Activated naive CD4-positive, alpha-beta T cell treated with anti-CD3 and anti-CD28 coated beads for 36 hours (primary cell): Measurements from ENCODE around the gene ODC1. TPM values are rescaled to one million over a fixed set of nuclear protein-coding genes. Genes with fewer than 3 reads are reported as not detected.

ENCODE experiments used
- CTCF ChIA-PET: fragments of 350-600 bp; sonication (Branson Sonifier 250); formaldehyde crosslinking; loops from one replicate; lab custom pipeline; 2021; ENCODE audit warnings: antibody characterized with exemption; lab: Charles Lee
- DNase-seq: peaks from one replicate; pipeline ENCODE4 v3.0.0-alpha.2; 2020
- H3K27ac Mint-ChIP-seq: one replicate; pipeline ENCODE4 v1.8.0; 2021; ENCODE audit warnings: mild to moderate bottlenecking, mixed read lengths
- H3K27me3 Mint-ChIP-seq: one replicate; pipeline ENCODE4 v1.8.0; 2021; ENCODE audit warnings: low read depth, mixed read lengths
- H3K36me3 Mint-ChIP-seq: one replicate; pipeline ENCODE4 v1.8.0; 2021; ENCODE audit warnings: low read depth, mixed read lengths
- H3K4me1 Mint-ChIP-seq: one replicate; pipeline ENCODE4 v1.8.0; 2021; ENCODE audit warnings: low read depth, mixed read lengths
- H3K4me3 Mint-ChIP-seq: one replicate; pipeline ENCODE4 v1.8.0; 2021; ENCODE audit warnings: mild to moderate bottlenecking, moderate library complexity, mixed read lengths
- H3K9me3 Mint-ChIP-seq: one replicate; pipeline ENCODE4 v1.8.0; 2021; ENCODE audit warnings: mixed read lengths
- intact Hi-C: fragments of 100-400 bp; cut with micrococcal nuclease; formaldehyde crosslinking; loops from one replicate; pipeline ENCODE4 v1.15.1; 2023
- total RNA-seq, 2 experiments: library from RNA; stranded (reverse); gene quantifications; one replicate each; pipeline ENCODE4 v1.2.3, GENCODE V29; 2021

ODC1 gene
- total RNA-seq, 2 experiments from 2014 or later: 174 to 177 TPM

GRCh38 chr2:10487081-10487740 is 39.1 kb upstream of the ODC1 start:
- no peaks in the 10 kb centered on the region for H3K36me3 Mint-ChIP-seq
- H3K4me1 Mint-ChIP-seq: peaks cover 5% of the 10 kb centered on the region
- peaks cover 4% of the 10 kb centered on the region for H3K27me3 Mint-ChIP-seq
- H3K27ac Mint-ChIP-seq: no peak overlapping the region
- no peaks in the 10 kb centered on the region for H3K9me3 Mint-ChIP-seq
- CTCF ChIA-PET: no interaction called here
- no peak overlapping the region for H3K4me3 Mint-ChIP-seq
- DNase-seq: no peak
- intact Hi-C loops: no loop called here

- Mint-ChIP-seq H3K4me1 (peaks cover 5% of the 10 kb centered on the region), H3K27ac (no peak overlapping the region), H3K9me3 (no peaks in the 10 kb centered on the region), H3K27me3 (peaks cover 4% of the 10 kb centered on the region), H3K4me3 (no peak overlapping the region), H3K36me3 (no peaks in the 10 kb centered on the region)
- DNase-seq: no peak
- CTCF ChIA-PET: no interaction called here
- intact Hi-C loops: no loop called here
These were observed 38.5 kb upstream of the ODC1 start for GRCh38 chr2:10486601-10487079.

GRCh38 chr2:10486091-10486490 is 38.0 kb upstream of the ODC1 start:
- H3K27me3 Mint-ChIP-seq: peaks cover 4% of the 10 kb centered on the region
- CTCF ChIA-PET: no interaction called here
- no peaks in the 10 kb centered on the region for H3K9me3 Mint-ChIP-seq
- no peaks in the 10 kb centered on the region for H3K36me3 Mint-ChIP-seq
- DNase-seq: no peak
- no peak overlapping the region for H3K4me3 Mint-ChIP-seq
- intact Hi-C loops: no loop called here
- peaks cover 5% of the 10 kb centered on the region for H3K4me1 Mint-ChIP-seq
- H3K27ac Mint-ChIP-seq: no peak overlapping the region

- Mint-ChIP-seq H3K27ac (no peak overlapping the region), H3K36me3 (no peaks in the 10 kb centered on the region), H3K4me3 (no peak overlapping the region), H3K9me3 (no peaks in the 10 kb centered on the region), H3K4me1 (peaks cover 2% of the 10 kb centered on the region), H3K27me3 (peaks cover 3% of the 10 kb centered on the region)
- intact Hi-C loops: no loop called here
- CTCF ChIA-PET: interaction anchor here (0.6 kb wide), 1 partner anchor 908 kb away, joined by 5 read pairs; no protein-coding TSS in a partner anchor
- DNase-seq: no peak
These were observed 34.8 kb upstream of the ODC1 start for GRCh38 chr2:10482913-10483312.

- Mint-ChIP-seq H3K27me3 (no peaks in the 10 kb centered on the region), H3K4me1 (peaks cover 7% of the 10 kb centered on the region), H3K27ac (no peak overlapping the region), H3K4me3 (no peak overlapping the region), H3K36me3 (no peaks in the 10 kb centered on the region), H3K9me3 (no peaks in the 10 kb centered on the region)
- intact Hi-C loops: no loop called here
- DNase-seq: no peak
- CTCF ChIA-PET: interaction anchor here (0.6 kb wide), 1 partner anchor 909 kb away, joined by 5 read pairs; no protein-coding TSS in a partner anchor
These were observed 34.3 kb upstream of the ODC1 start for GRCh38 chr2:10482460-10482859.

GRCh38 chr2:10481666-10482157 is 33.6 kb upstream of the ODC1 start:
- DNase-seq: no peak
- H3K4me1 Mint-ChIP-seq: peaks cover 14% of the 10 kb centered on the region
- intact Hi-C loops: no loop called here
- no peak overlapping the region for H3K27ac Mint-ChIP-seq
- CTCF ChIA-PET: no interaction called here
- no peaks in the 10 kb centered on the region for H3K9me3 Mint-ChIP-seq
- no peaks in the 10 kb centered on the region for H3K27me3 Mint-ChIP-seq
- no peak overlapping the region for H3K4me3 Mint-ChIP-seq
- no peaks in the 10 kb centered on the region for H3K36me3 Mint-ChIP-seq

GRCh38 chr2:10481055-10481665 is 33.0 kb upstream of the ODC1 start:
- peaks cover 12% of the 10 kb centered on the region for H3K4me1 Mint-ChIP-seq
- CTCF ChIA-PET: no interaction called here
- no peaks in the 10 kb centered on the region for H3K9me3 Mint-ChIP-seq
- no peak overlapping the region for H3K4me3 Mint-ChIP-seq
- DNase-seq: no peak
- H3K36me3 Mint-ChIP-seq: no peaks in the 10 kb centered on the region
- no peaks in the 10 kb centered on the region for H3K27me3 Mint-ChIP-seq
- intact Hi-C loops: no loop called here
- no peak overlapping the region for H3K27ac Mint-ChIP-seq

GRCh38 chr2:10480359-10480949 is 32.3 kb upstream of the ODC1 start:
- no peak overlapping the region for H3K27ac Mint-ChIP-seq
- intact Hi-C loops: no loop called here
- no peaks in the 10 kb centered on the region for H3K27me3 Mint-ChIP-seq
- CTCF ChIA-PET: no interaction called here
- no peak overlapping the region for H3K4me3 Mint-ChIP-seq
- no peaks in the 10 kb centered on the region for H3K9me3 Mint-ChIP-seq
- no peaks in the 10 kb centered on the region for H3K36me3 Mint-ChIP-seq
- no peak for DNase-seq
- peaks cover 12% of the 10 kb centered on the region for H3K4me1 Mint-ChIP-seq

GRCh38 chr2:10478916-10479315 is 30.8 kb upstream of the ODC1 start:
- Mint-ChIP-seq H3K27me3 (no peaks in the 10 kb centered on the region), H3K36me3 (no peaks in the 10 kb centered on the region), H3K27ac (no peak overlapping the region), H3K4me3 (no peak overlapping the region), H3K4me1 (peaks cover 12% of the 10 kb centered on the region), H3K9me3 (no peaks in the 10 kb centered on the region)
- CTCF ChIA-PET: interaction anchor here (0.6 kb wide), 1 partner anchor 15 kb away, joined by 6 read pairs; no protein-coding TSS in a partner anchor
- intact Hi-C loops: no loop called here
- no peak for DNase-seq

GRCh38 chr2:10478298-10478625 is 30.1 kb upstream of the ODC1 start:
- CTCF ChIA-PET: interaction anchor here (0.6 kb wide), 1 partner anchor 15 kb away, joined by 6 read pairs; no protein-coding TSS in a partner anchor
- no peak overlapping the region for H3K27ac Mint-ChIP-seq
- H3K36me3 Mint-ChIP-seq: no peaks in the 10 kb centered on the region
- peaks cover 12% of the 10 kb centered on the region for H3K4me1 Mint-ChIP-seq
- no peaks in the 10 kb centered on the region for H3K27me3 Mint-ChIP-seq
- intact Hi-C loops: no loop called here
- H3K4me3 Mint-ChIP-seq: no peak overlapping the region
- H3K9me3 Mint-ChIP-seq: no peaks in the 10 kb centered on the region
- DNase-seq: no peak

GRCh38 chr2:10477443-10478297 is 29.5 kb upstream of the ODC1 start:
- Mint-ChIP-seq H3K36me3 (no peaks in the 10 kb centered on the region), H3K27ac (no peak overlapping the region), H3K4me3 (no peak overlapping the region), H3K9me3 (no peaks in the 10 kb centered on the region), H3K27me3 (no peaks in the 10 kb centered on the region), H3K4me1 (peaks cover 12% of the 10 kb centered on the region)
- intact Hi-C loops: no loop called here
- no peak for DNase-seq
- CTCF ChIA-PET: no interaction called here
